Activated naive CD8-positive, alpha-beta T cell treated with anti-CD3 and anti-CD28 coated beads, Interleukin-2, amount 50 U/mL, for 16 hours (primary cell): ENCODE measurements around the gene ARMC3.
"Not testable (repeated sequence)": the region's sequence is repeated elsewhere in the genome, so short reads cannot be mapped to it uniquely, and the experiment has no call there.

Source experiments
- DNase-seq: peaks from one replicate; pipeline ENCODE4 v3.0.0-alpha.2; 2020; ENCODE audit warnings: low read depth, low spot score

The ARMC3 gene

DNA sequence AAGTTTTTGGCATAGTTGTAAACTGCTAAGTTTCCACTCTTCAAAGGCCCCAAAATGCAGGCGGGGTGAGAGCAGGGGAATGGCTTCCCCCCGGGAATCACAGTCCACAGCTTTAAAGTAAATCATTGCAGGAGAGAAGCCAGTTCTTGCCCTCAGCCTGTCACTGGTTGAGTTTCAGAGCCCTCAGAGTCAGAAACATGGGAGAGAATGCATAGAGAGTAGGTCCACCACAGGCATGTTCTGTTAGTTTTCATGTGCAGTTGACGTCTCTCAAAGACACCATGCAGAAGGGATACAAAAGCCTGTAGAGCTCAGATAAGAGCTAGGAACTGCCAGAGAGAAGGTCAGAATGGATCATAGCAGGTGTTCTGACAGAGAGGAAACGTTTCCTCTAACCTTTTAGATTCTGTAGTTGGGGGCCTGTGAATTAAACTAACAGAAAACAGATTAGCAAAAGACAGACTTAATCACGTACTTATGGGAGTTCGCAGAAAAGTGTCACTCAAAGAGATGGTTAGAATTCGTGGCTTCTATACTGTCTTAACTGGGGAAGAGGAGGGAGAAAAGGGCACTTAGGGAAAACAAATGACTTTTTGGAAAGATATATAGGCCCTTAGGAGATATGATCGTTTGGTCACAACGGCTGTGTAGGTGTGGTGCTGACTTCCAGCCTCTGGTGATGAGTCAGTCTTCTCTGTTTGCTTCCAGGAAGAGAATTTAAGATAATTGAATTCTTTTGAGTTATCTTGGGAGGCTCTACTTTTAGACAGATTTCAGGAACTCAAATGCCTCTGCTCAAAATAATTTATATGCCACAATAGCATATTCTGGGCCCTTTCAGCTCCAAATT, 119.6 kb downstream of the ARMC3 start:
- DNase-seq: no peak

DNA sequence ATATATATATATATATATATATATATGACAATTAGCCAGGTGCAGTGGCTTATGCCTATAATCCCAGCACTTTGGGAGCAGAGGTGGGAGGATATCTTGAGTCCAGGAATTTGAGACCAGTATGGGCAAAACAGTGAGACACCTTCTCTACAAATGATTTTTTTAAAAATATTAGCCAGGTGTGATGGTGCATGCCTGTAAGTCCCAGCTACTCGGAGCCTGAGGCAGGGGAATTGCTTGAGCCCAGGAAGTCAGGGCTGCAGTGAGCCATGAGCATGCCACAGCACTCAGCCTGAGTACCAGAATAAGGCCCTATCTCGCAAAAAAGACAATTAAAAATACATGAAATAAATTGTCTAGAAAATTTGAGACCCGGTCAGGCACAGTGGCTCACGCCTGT, 120.3 kb downstream of the ARMC3 start:
- DNase-seq: no peak

DNA sequence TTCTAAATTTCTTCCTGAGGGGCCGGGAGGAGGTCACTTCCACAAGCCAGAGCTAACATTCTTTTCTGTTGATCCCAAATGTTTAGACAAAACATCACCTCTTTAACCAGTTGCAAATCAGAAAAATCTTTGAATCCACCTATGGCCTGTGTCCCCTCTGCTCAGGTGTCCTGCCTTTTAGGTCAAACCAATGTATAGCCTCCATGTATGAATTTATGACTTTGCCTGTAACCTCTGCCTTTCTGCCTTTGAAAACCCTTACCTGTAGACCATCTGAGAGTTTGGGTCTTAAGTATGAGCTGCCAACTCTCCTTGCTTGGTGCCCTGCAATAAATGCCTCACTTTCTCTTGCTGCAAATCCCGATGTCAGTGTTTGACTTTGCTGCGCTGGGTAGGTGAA, 123.4 kb downstream of the ARMC3 start:
- no peak for DNase-seq

DNA sequence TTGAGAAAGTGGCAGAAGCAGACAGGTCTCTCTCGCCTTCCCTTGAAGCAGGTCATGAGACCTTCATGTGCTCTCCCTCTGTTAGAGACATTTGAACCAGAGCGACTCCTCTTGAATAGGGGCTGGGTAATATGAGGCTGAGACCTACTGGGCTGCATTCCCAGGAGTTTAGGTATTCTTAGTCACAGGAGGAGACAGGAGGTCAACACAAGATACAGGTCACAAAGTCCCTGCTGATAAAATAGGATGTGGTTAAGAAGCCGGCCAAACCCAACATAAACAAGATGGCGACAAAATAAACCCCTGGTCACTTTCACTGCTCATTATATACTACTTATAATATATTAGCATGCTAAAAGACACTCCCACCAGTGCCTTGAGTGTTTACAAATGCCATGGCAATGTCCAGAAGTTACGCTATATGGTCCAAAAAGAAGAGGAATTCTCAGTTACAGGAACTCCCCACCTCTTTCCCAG, 124.0 kb downstream of the ARMC3 start:
- DNase-seq: no peak

DNA sequence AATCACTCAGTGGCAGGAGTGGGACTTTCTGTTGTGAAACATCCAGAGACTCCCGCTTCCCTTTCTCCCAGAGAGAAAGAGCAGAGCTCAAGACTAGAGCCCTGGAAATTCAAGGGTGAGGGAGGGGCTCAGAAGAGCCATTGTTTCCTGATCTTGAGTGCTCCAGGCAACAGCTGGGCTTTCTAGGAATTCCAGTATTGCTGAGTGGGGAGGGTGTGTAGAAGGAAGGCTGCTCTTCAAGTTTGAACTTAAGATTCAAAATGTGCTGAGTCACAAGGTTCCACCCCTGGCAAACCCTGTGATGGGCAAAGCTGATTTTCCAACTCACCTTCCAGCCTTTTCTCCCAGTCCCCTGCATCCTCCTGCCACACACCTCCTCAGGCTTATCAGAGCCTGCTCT, 125.2 kb downstream of the ARMC3 start:
- DNase-seq: no peak

DNA sequence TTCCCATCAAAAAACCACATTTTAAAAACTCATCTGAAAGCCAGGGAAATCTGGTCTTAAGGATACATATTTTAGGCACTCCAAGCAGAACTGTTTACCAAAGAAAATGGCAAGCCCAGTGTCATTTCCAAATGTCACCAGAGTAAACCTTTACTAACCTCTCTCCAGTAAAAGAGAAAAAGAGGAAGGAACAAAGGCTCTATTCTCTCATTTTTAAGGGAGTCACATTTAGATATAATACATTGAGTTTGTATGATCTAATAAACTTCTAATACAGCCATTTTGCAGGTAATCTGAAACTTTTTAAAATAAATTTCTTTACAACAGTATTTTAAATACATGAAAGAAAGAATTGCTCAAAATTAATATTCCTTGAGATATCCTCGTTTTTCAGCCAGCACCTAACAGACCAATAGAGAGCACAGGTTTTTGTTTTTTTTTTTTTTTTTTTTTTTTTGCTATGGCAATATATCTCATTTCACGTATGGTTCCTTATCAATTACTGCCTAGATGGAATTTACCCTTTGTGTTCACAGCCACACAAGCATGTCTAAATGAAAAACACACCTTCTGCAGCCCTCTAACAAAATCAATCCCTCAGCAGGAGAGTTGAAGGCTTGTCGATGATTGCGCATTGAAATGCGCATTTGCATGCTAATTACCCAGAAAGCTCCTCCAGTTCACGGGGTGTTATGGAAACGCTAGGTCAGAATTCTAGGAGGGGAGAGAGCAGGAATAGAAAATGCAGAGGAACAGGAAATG, 127.8 kb downstream of the ARMC3 start:
- no peak for DNase-seq

DNA sequence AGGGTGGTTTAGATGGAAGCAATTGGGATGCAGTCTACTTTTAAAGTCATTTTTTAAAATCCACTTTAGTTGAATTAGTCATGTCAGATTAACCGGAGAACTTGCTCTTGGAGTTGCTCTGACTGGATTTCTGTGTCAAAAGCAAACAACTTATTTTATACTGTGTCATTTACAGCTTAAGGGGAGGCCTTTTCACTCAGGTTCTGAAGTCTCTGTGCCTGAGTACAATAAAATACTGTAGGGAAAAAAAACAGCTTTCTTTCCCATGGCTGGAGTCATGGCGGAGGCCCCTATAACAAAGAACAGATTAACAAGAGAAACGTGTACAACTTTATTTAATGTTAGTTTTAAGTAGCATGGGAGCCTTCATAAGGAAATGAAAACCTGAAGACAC, 128.3 kb downstream of the ARMC3 start:
- DNase-seq: no peak

DNA sequence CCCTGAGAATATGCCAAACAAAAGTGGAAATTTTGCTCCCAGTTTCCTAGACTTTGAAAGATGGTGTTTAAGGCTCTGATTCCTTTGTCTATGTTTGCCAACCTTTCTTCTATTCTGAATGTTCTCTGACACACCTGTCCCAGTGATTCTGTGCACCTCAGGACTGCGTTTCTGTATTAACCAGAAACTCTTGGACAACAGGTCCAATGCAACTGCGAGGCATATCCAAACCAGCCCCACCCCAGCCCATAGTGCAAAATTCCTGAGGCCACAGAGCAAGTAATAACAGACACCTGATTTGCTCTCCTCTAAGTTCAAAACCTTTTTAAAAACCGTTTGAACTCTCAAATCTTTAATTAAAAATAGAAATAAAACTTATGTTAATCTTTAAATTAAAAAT, 130.5 kb downstream of the ARMC3 start:
- no peak for DNase-seq

DNA sequence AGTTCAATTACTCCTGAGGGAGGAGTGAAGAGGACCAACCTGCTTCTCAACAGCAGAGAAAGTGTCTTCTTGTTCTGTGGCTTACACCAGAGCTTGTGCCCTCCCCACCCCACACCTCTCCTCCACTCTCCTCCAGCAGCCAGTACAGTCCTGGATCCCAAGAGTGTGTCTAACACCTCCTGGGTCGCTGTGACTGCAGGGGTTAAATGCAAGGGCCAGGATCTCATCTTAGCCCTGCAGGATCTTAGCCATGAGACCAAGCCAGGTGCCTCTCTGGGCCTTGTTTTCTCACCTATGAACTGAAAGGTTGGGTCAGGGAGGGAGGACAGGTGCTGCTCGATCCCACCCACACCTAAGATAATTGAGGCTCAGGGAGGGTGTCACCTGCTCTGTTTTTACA, 133.1 kb downstream of the ARMC3 start:
- no peak for DNase-seq

DNA sequence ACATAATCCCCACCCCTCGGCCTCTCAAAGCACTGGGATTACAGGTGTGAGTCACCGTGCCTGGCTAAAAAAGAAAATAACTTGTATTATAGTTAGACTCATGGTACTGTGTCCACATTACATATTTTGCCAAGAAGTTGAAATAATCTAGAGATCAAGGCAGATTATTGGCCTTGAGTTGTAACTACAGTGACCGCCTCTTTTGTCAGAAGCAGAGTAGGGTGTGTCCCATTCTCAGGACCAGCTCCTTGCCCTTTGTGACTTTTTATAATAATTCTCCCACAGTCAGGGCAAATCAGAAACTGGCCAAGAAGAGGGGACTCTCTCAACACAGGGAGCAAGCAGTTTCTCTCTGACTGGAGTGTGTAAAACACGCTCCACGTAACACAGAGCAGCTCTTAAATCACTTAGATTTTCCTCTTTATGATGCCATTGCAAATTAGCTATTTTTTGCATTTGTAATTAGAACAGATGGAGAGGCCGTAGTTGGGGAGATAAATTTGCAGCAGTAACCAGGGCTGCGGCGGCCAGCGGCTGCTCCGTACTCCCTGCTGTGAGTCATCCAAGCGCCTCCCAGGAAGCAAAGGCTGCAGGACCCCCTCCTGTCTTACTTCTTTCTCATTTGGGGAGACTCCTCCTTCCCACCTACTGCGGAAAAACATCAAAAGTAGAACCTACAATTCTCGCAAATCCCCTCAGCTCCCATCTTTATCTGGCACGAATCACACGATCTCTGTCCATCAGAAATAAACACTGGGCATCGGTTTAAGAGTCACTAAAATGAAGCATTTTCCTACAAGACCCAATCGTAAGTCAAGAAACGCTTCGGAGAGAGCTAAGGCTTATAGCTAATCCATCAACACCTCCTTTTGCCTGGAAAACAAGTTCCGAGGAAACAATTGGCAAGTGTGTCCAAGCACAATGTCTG, 135.5 kb downstream of the ARMC3 start:
- no peak for DNase-seq

DNA sequence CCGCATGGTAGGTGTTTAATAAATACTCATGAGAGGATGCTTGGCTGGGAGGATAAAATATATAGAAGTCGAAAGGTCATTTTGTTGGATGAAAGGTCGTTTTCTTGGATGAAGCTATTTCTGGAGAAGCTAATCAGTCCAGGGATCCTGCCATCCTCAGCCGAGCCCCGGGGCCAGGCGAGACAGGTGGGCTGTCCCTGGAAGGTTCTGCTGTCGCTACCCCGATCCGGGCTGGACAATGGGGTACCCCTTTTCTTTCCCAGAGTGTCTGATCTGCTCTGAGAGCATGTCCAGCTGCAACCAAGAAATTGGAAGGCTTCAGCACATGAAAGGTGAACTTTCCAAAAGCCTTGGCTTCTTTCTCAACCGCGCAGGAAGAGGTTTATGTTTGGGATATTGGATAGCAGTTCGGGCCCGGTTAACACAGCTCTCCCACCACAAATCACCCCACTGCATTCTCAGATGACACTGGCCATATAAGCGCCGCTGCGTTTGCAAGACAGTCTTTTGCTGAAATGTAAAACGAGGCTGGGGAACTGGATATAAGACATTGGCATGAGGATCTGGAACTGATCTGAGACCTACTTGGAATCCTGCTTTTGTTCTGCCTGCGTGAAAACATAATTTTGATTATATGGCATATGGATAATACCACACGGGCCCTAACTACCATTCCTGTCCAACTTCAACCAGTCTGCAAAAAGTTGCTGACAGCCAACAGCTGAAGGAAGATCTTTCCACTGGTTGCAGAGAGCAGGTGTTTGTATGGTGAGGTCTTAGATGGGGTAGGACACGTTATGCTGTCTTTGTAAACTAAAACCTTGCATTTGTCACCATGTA, 136.3 kb downstream of the ARMC3 start:
- no peak for DNase-seq

DNA sequence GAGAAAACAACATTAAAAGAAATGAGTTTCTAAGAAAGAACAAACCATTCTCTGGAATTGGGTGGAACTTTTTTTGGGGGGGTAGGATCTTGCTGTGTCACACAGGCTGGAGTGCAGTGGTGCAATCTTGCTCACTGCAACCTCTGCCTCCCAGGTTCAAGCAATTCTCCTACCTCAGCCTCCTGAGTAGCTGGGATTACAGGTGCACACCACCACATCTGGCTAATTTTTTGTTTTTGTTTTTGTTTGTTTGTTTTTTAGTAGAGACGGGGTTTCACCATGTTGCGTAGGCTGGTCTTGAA, 136.9 kb downstream of the ARMC3 start:
- DNase-seq: not testable (repeated sequence)

DNA sequence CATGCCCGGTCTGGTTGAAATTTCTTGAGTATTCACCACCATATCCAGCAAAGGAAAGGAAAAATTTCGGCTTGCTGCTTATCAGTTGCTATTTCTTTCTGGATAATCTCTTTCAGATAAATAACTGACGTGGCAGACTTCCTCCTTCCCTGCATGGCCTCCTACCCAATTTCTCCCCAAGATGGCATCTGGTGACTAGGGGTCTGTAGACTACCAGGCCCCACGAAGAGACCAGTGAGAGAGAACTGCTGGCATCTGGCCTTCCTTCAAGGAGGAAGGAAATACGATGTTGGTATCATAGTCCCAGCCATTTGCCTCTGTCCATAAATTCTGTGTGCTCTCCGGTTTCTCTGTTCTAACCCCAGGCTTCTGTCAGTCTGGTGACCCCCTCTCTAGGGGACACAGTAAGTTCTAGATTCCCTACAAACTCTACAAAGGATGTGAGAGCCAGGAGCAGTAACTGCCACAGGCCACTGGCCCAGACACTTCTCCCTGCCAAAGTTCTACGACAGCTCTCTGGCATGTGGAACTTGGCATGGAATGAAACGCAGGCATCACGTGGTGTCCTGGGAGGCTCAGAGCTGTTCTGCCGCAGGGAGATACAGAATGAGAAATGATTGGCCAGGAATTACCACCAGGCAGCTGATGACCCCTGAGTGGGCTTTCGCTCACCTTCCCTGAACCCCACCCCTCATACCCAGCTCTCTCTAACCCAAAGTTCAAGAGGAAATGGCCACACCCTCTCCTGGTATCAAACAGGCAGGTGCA, 137.5 kb downstream of the ARMC3 start:
- no peak for DNase-seq

DNA sequence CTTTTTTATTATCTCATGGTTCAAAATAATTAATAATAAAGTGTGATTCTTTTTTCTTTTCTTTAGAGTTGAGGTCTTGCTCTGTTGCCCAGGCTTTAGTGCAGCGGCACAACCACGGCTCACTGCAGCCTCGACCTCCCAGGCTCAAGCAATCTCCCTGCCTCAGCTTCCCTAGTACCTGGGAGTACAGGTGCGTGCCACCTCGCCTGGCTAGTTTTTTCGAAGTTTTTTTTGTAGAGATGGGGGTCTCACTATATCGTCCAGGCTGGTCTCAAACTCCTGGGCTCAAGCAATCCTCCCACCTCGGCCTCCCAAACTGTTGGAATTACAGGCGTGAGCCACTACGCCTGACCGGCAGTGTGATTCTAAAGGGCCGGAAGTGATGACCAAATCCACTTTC, 139.5 kb downstream of the ARMC3 start:
- no peak for DNase-seq

DNA sequence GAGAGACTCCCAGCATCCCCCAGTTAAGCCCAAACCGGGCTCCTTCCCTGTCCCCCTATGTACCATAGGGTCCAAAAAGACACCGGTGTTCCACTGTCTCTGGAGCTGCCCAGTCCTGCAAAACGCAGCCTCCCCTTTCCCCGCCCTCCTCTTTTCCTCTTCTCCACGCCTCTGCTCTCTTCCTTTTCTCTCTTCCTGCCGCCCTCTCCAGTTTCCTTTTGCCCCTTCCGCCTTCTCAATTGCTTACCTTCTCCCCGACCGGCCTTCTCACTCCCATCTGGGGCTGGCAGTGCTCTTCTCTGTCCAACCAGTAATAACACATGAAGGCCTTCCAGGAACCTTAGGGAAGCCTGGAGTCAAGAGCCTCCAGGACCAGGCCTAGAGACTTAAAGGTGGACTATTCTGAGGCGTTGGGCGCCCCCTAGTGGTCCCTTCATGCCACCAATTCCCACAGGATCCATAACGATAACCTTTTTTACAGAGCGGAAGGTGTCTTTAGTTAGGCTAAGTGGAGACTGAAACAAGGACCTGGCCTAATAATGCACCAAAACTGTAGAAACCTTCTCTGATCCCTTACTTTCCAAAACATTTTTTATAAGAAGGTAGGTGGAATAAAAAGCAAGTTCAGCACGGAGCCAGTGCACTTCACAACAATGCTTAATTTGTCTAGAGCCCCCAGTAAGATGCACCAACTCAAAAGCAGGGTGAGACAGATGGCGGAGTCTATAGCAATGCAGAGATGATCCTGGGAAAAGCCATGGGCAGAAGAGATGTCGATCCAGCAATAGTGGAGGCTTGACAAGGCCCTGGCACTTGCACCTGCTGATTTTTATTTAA, 140.3 kb downstream of the ARMC3 start:
- peak; percentile 39 for DNase-seq

DNA sequence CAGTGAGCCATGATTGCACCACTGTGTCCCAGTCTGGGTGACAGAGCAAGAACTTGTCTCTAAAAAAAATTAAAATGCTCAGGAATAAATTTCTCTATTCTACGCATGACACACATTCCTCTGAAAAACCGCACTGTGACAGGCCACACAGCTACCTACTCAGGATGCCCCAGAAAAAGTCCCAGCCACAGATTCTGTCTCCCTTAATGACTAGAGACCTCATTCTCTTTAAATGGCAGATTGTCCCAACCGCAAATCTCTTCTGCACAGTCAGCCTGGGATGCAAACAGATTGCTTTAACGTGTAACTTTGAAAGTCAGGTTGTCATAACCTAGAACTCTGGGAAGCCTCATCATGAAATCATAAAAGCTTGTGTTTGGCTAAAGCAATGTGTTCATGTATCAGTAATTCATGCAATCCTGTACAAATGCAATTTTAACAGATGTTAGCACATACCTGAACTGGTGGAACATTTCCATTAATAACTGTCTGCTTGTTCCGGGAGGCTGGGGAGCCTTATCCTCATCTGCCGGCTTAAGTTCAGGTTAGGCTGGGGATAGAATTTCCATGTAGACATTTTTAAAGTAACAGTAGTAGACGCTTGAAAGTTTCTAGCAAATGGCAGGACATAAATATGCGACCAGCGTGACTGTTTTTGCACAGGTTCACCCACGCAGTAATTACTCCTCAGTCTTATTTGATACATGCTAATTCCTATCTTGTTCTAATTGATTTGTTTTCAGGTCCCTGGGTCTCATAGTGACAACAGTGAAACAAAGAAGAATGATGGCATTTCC, 141.4 kb downstream of the ARMC3 start:
- DNase-seq: no peak

DNA sequence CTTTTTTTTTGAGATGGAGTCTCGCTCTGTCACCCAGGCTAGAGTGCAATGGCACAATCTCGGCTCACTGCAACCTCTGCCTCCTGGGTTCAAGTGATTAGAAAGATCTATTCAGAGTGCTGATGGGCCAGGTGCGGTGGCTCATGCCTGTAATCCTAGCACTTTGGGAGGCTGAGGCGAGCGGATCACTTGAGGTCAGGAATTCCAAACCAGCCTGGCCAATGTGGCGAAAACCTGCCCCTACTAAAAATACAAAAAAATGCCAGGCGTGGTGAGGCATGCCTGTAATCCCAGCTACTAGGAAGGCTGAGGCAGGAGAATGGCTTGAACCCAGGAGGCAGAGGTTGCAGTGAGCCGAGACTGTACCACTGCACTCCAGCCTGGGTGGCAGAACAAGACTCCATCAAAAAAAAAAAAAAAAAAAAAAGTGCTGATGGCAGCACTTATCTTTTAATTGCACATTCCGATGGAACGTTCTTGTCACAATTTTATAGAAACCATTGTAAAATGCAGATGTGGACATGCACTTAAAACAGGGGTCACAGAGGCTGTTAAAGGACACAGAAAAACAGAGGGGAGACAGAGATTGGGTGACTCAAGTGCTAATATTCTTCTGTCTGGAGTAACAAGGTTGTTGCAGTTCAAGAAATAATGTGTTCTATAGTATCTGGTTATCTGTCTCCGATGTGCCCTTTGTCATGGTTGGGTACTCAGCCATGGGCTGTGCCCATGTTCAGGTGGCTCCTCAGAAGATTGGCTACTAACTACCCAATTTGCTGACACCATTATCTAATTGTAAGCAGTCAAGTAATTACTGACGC, 142.4 kb downstream of the ARMC3 start:
- not testable (repeated sequence) for DNase-seq

DNA sequence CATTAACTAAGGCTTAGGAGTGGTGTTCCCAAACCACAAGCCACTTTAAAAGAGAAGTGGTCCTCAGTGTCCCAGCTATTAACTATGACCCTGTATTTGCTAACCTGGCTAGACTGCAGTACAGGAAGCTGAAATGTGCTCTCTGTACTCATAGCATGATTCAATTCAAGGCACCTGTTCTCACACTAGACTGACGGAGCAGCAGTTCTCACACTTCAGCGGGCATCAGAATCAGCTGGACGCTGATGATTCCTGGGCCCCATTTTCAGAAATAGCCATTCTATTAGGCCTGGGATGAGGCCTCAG, 143.0 kb downstream of the ARMC3 start:
- DNase-seq: no peak
